ENCODE results near the gene CRACDL. TPM values are rescaled to one million over a fixed set of nuclear protein-coding genes. Genes with fewer than 3 reads are reported as not detected.

Gene CRACDL
- total and polyA plus RNA-seq, 5 experiments from 2014 or later: 0.12 to 2.0 (median 0.81) TPM

GRCh38 chr2:98899041-98899702 lies 36.9 kb downstream of the CRACDL start:
- ATAC-seq: no peak
- Mint-ChIP-seq H3K36me3 (no peaks in the 10 kb centered on the region), H3K27me3 (peaks cover 0 to 8% (median 0%) of the 10 kb centered on the region in 5 donors), H3K4me3 (no peak overlapping the region), H3K9me3 (no peaks in the 10 kb centered on the region), H3K27ac (peak overlapping the region in 3 of 10 donors; percentile 38 to 79 (median 56)), H3K4me1 (peaks cover 0 to 6% (median 3%) of the 10 kb centered on the region in 4 donors)
- POLR2A ChIA-PET: no interaction called here
- no peak for DNase-seq

DNA sequence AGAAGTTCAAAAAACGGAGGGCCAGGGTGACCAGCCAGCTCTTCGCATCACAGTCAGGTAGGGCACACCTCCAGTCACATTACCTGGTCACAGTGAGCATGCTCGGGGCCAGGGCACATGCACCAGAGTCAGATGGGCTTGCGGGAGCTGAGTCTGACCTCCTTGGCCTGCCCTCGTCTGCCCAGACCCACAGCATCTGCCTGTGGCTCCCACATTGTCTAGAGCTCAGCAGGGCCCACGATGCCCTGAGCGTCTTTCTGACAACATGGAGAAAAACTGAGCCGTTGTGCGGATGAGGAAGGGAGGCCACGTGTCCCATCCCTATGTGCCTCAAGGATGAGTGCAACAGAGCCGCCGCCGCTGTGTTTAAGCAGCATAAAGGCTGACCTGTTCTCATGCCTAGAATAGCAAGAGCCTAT lies 37.6 kb downstream of the CRACDL start:
- no peak overlapping the region for H3K4me3 Mint-ChIP-seq
- H3K27me3 Mint-ChIP-seq: peaks cover 0 to 8% (median 1%) of the 10 kb centered on the region in 5 donors
- peak overlapping the region in 1 of 10 donors; percentile 64 for H3K27ac Mint-ChIP-seq
- H3K9me3 Mint-ChIP-seq: no peaks in the 10 kb centered on the region
- peaks cover 0 to 12% (median 7%) of the 10 kb centered on the region in 4 donors for H3K4me1 Mint-ChIP-seq
- H3K36me3 Mint-ChIP-seq: no peaks in the 10 kb centered on the region
- no peak for DNase-seq
- no peak for ATAC-seq
- POLR2A ChIA-PET: no interaction called here

GRCh38 chr2:98897746-98898145 lies 38.3 kb downstream of the CRACDL start:
- POLR2A ChIA-PET: no interaction called here
- H3K27ac Mint-ChIP-seq: peak overlapping the region in 1 of 10 donors; percentile 64
- no peaks in the 10 kb centered on the region for H3K9me3 Mint-ChIP-seq
- peaks cover 0 to 8% (median 1%) of the 10 kb centered on the region in 5 donors for H3K27me3 Mint-ChIP-seq
- ATAC-seq (no peak), DNase-seq (no peak)
- H3K4me3 Mint-ChIP-seq: no peak overlapping the region
- no peaks in the 10 kb centered on the region for H3K36me3 Mint-ChIP-seq
- H3K4me1 Mint-ChIP-seq: peaks cover 0 to 12% (median 7%) of the 10 kb centered on the region in 4 donors

DNA sequence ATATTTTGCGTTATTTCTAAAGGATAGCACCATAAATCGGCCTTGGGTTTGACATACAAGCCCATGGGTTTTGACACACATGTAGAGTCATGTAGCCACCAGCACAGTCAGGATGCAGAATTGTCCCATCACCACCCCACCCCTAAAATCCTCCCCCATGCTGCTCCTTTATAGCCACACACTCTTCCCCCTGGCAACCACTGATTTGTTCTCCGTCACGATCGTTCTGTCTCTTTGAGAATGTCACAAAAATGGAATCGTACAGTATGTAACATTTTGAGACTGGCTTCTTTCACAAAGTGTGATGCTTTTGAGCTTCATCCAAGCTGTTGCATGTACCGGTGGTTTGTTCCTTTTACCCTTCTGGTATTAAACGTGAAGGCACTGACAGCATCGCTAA lies 39.1 kb downstream of the CRACDL start:
- Mint-ChIP-seq H3K27ac (no peak overlapping the region), H3K4me1 (peaks cover 0 to 12% (median 7%) of the 10 kb centered on the region in 4 donors), H3K27me3 (peaks cover 0 to 8% (median 1%) of the 10 kb centered on the region in 5 donors), H3K4me3 (no peak overlapping the region), H3K9me3 (no peaks in the 10 kb centered on the region), H3K36me3 (no peaks in the 10 kb centered on the region)
- ATAC-seq: no peak
- POLR2A ChIA-PET: no interaction called here
- no peak for DNase-seq

- H3K9me3 Mint-ChIP-seq: no peaks in the 10 kb centered on the region
- H3K27me3 Mint-ChIP-seq: peaks cover 0 to 8% (median 1%) of the 10 kb centered on the region in 5 donors
- H3K27ac Mint-ChIP-seq: no peak overlapping the region
- no peak overlapping the region for H3K4me3 Mint-ChIP-seq
- peaks cover 0 to 12% (median 7%) of the 10 kb centered on the region in 4 donors for H3K4me1 Mint-ChIP-seq
- no peaks in the 10 kb centered on the region for H3K36me3 Mint-ChIP-seq
- DNase-seq: no peak
- POLR2A ChIA-PET: no interaction called here
- no peak for ATAC-seq
Observed at GRCh38 chr2:98896416-98896815, 39.6 kb downstream of the CRACDL start.

DNA sequence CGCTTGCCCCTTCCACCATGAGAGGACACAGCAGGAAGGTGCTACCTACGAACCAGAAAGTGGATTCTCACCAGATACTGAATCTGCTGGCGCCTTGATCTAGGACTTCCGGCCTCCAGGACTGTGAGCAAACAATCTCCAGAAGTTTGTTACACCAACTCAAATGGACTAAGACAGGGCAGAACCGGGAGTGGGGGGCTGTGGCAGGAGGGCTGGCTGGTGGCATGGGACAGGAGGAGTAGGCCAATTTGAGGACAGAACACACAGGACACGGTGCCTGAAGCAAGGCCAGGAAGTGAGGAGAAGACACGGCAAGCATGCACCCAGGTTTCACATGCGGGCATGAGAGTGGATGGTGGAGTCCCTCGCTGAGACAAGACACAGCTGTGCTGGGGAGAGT lies 40.1 kb downstream of the CRACDL start:
- Mint-ChIP-seq H3K27ac (no peak overlapping the region), H3K4me3 (no peak overlapping the region), H3K36me3 (no peaks in the 10 kb centered on the region), H3K27me3 (peaks cover 0 to 8% (median 1%) of the 10 kb centered on the region in 5 donors), H3K4me1 (peaks cover 0 to 12% (median 7%) of the 10 kb centered on the region in 4 donors), H3K9me3 (no peaks in the 10 kb centered on the region)
- ATAC-seq (no peak), DNase-seq (no peak)
- POLR2A ChIA-PET: no interaction called here

- DNase-seq (no peak), ATAC-seq (no peak)
- Mint-ChIP-seq H3K36me3 (peaks cover 0 to under 1% (median 0%) of the 10 kb centered on the region in 3 donors), H3K27me3 (peaks cover 0 to 8% (median 1%) of the 10 kb centered on the region in 5 donors), H3K9me3 (peaks cover 0 to 2% (median 0%) of the 10 kb centered on the region in 9 donors), H3K27ac (peak overlapping the region in 3 of 10 donors; percentile 0 to 11 (median 11)), H3K4me3 (no peak overlapping the region), H3K4me1 (peaks cover 0 to 12% (median 7%) of the 10 kb centered on the region in 4 donors)
- POLR2A ChIA-PET: no interaction called here
Observed at GRCh38 chr2:98895221-98895620, 40.8 kb downstream of the CRACDL start.

GRCh38 chr2:98894331-98895000 lies 41.6 kb downstream of the CRACDL start:
- Mint-ChIP-seq H3K4me3 (no peak overlapping the region), H3K36me3 (peaks cover 0 to 8% (median 0%) of the 10 kb centered on the region in 3 donors), H3K9me3 (peaks cover 0 to 9% (median 2%) of the 10 kb centered on the region in 9 donors), H3K4me1 (peaks cover 0 to 12% (median 7%) of the 10 kb centered on the region in 4 donors), H3K27me3 (peaks cover 0 to 6% (median 4%) of the 10 kb centered on the region in 5 donors), H3K27ac (peak overlapping the region in 1 of 10 donors; percentile 0)
- ATAC-seq (no peak), DNase-seq (no peak)
- POLR2A ChIA-PET: no interaction called here

- POLR2A ChIA-PET: no interaction called here
- Mint-ChIP-seq H3K36me3 (peaks cover 0 to 11% (median 0%) of the 10 kb centered on the region in 3 donors), H3K9me3 (peaks cover 0 to 13% (median 5%) of the 10 kb centered on the region in 9 donors), H3K4me1 (peaks cover 0 to 8% (median 5%) of the 10 kb centered on the region in 4 donors), H3K4me3 (no peak overlapping the region), H3K27ac (no peak overlapping the region), H3K27me3 (peaks cover 0 to 6% (median 3%) of the 10 kb centered on the region in 5 donors)
- ATAC-seq (no peak), DNase-seq (no peak)
Observed at GRCh38 chr2:98893911-98894321, 42.1 kb downstream of the CRACDL start.

DNA sequence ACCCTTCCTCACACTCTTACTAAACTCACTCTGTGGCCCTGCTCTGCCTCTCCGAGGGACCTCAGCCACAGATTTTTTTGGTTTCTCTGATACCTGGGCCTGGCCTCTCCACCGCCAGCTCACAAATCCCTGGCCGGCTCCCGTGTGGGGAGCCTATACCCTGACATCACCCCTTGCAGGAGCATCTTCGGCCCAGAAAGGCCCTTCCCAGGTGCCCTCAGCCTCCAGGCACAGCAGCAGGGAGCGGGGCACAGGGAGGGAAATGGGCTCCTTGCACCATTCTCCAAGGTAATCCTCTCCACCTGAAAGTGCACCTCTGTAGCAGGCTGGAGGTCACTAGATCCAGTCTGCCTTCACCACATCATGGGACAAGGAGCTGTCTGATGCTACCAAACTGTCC lies 43.2 kb downstream of the CRACDL start:
- Mint-ChIP-seq H3K36me3 (peaks cover 0 to 19% (median 2%) of the 10 kb centered on the region in 3 donors), H3K27me3 (peaks cover 1 to 7% (median 6%) of the 10 kb centered on the region in 5 donors), H3K27ac (no peak overlapping the region), H3K4me1 (peaks cover 0 to 8% (median 5%) of the 10 kb centered on the region in 4 donors), H3K9me3 (peaks cover 0 to 21% (median 9%) of the 10 kb centered on the region in 9 donors), H3K4me3 (no peak overlapping the region)
- ATAC-seq (no peak), DNase-seq (no peak)
- POLR2A ChIA-PET: no interaction called here

DNA sequence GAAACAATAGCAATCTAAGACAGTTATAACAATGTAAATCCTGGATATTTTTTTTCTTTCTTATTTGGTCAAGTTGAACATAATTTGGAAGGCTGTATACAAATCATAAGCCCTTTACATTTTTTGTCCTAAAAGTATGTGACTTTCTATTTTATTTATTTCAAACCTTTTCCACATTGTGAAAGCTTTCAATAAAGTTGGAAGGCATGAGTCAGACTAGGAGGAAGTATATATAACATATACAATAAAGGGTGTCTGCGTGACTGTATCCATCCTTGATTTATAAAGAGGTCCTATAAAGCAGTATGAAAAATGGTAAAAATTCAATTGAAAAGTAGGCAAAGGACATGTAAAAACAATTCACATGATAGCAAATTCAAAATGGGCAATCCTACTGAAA lies 44.4 kb downstream of the CRACDL start:
- peaks cover 6 to 16% (median 8%) of the 10 kb centered on the region in 5 donors for H3K27me3 Mint-ChIP-seq
- peaks cover 0 to 30% (median 6%) of the 10 kb centered on the region in 3 donors for H3K36me3 Mint-ChIP-seq
- no peak overlapping the region for H3K4me3 Mint-ChIP-seq
- H3K9me3 Mint-ChIP-seq: peaks cover 6 to 34% (median 17%) of the 10 kb centered on the region in 9 donors
- DNase-seq (no peak), ATAC-seq (no peak)
- H3K4me1 Mint-ChIP-seq: peaks cover 0 to 8% (median 5%) of the 10 kb centered on the region in 4 donors
- POLR2A ChIA-PET: no interaction called here
- no peak overlapping the region for H3K27ac Mint-ChIP-seq

DNA sequence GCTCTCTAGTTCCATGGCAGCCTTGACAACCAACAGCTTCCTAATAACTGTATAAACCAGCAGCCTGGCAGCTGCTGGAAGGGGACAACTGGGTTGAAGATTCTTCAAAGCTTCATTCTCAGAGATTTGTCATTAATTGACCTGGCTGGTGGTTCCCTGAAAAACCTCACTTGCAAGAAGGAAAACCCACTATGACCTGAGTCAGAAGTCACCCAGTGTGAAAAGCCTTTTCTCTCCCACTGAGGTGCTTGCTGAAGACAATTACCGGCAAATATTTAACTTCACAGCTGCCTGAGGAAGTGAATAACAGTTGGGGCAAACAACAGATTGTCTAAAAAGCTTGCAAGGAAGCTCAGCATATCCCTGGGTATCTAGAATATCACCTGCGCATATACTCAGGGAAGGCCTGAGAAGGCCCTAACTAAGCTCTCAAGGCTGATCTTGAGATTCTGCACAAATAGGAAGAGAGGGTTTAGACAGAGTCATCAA lies 49.9 kb downstream of the CRACDL start:
- Mint-ChIP-seq H3K4me3 (no peak overlapping the region), H3K9me3 (peaks cover 11 to 57% (median 37%) of the 10 kb centered on the region in 9 donors), H3K36me3 (peaks cover 0 to 50% (median 19%) of the 10 kb centered on the region in 3 donors), H3K27me3 (peaks cover 3 to 25% (median 10%) of the 10 kb centered on the region in 5 donors), H3K27ac (no peak overlapping the region), H3K4me1 (no peaks in the 10 kb centered on the region)
- POLR2A ChIA-PET: no interaction called here
- DNase-seq (no peak), ATAC-seq (no peak)

GRCh38 chr2:98884658-98885057 lies 51.4 kb downstream of the CRACDL start:
- POLR2A ChIA-PET: interaction anchor here (0.6 kb wide), 1 partner anchor 282 kb away, joined by 4 read pairs; no protein-coding TSS in a partner anchor
- Mint-ChIP-seq H3K9me3 (peaks cover 11 to 50% (median 37%) of the 10 kb centered on the region in 9 donors), H3K27me3 (peaks cover 4 to 25% (median 10%) of the 10 kb centered on the region in 5 donors), H3K27ac (no peak overlapping the region), H3K36me3 (peaks cover 0 to 44% (median 19%) of the 10 kb centered on the region in 3 donors), H3K4me3 (no peak overlapping the region), H3K4me1 (no peaks in the 10 kb centered on the region)
- no peak for DNase-seq
- ATAC-seq: no peak

Measured in naive thymus-derived CD8-positive, alpha-beta T cell (primary cell).